Measurements from ENCODE around the gene DIS3L.

DNA sequence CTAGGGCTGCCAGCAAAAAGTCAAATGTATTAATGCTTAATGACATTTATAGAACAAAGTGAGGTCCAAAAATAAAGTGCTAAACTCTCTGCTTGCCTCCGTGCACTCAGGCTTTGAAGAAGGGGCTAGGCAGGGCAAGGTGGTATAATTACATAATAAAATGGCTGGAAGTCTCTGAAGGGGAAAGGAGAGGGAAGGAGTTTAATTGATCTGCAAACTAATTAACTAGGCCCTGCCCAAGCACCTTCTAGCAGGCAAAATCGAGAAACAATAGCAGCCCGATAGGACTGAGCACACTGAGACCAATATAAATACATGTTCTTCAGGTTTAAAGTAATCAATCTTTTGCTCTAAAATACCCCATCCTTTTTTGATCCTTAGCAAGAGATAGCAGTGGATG lies 13.0 kb downstream of the DIS3L start:
- TF ChIP-seq REST (IDR thresholded peaks at IDR 0.05; ENCODE audit: low read depth) (no peak), RAD21 (IDR thresholded peaks at IDR 0.05; ENCODE audit: low read depth) (no peak), MAX (IDR thresholded peaks at IDR 0.05) (no peak), EP300 (IDR thresholded peaks at IDR 0.05; ENCODE audit: borderline replicate concordance) (no peak), NFIC (IDR thresholded peaks at IDR 0.05) (no peak), TEAD4 (IDR thresholded peaks at IDR 0.05) (no peak), EGR1 (IDR thresholded peaks at IDR 0.05) (no peak), ZBTB7A (IDR thresholded peaks at IDR 0.05; ENCODE audit: low read depth) (no peak), USF1 (IDR thresholded peaks at IDR 0.05) (no peak), CREB1 (IDR thresholded peaks at IDR 0.05; ENCODE audit: low read depth) (no peak), YY1 (IDR thresholded peaks at IDR 0.05; ENCODE audit: low read depth) (no peak)
